C4-2B (cell line): ENCODE data around the gene PSAPL1.

Experiments used
- H3K27ac ChIP-seq: fragments of 450-650 bp; 2 replicates; pipeline ENCODE4 v1.5.1; 2017
- ZFX ChIP-seq: fragments of 450-650 bp; IDR thresholded peaks from 2 replicates; pipeline ENCODE4 v1.6.1; 2017
- TF ChIP-seq, protein P1 (sequence below): fragments of 450-650 bp; conservative IDR thresholded peaks from 2 replicates; pipeline ENCODE4 v1.5.1; 2017; ENCODE audit warnings: mild to moderate bottlenecking

PSAPL1 gene

DNA sequence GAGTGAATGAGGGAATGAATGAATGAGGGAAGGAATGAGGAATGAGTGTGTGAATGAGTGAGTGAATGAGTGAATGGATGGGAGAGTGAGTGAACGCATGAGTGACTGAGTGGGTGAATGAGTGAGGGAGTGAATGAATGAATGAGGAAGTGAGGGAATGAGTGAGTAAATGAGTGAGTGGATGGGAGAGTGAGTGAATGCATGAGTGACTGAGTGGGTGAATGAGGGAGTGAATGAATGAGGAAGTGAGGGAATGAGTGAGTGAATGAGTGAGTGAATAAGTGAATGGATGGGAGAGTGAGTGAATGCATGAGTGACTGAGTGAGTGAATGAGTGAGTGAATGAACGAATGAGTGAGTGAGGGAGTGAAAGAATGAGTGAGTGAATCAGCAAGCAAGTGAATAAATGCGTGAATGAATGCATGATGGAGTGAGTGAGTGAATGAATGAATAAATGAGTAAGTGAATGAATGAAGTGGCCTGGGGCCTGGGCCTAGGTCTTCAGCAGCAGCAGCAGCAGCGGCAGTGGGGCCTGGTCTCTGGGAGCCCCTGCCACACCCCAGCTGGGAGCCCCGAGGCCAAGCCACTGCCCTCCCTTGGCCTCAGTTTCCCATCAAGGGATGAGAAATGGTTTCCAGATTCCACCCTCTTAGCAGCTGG, 16.2 kb upstream of the PSAPL1 start:
- TF ChIP-seq, protein P1, sequence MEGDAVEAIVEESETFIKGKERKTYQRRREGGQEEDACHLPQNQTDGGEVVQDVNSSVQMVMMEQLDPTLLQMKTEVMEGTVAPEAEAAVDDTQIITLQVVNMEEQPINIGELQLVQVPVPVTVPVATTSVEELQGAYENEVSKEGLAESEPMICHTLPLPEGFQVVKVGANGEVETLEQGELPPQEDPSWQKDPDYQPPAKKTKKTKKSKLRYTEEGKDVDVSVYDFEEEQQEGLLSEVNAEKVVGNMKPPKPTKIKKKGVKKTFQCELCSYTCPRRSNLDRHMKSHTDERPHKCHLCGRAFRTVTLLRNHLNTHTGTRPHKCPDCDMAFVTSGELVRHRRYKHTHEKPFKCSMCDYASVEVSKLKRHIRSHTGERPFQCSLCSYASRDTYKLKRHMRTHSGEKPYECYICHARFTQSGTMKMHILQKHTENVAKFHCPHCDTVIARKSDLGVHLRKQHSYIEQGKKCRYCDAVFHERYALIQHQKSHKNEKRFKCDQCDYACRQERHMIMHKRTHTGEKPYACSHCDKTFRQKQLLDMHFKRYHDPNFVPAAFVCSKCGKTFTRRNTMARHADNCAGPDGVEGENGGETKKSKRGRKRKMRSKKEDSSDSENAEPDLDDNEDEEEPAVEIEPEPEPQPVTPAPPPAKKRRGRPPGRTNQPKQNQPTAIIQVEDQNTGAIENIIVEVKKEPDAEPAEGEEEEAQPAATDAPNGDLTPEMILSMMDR: no peak
- TF ChIP-seq ZFX: no peak
- H3K27ac ChIP-seq: no peak overlapping the region

DNA sequence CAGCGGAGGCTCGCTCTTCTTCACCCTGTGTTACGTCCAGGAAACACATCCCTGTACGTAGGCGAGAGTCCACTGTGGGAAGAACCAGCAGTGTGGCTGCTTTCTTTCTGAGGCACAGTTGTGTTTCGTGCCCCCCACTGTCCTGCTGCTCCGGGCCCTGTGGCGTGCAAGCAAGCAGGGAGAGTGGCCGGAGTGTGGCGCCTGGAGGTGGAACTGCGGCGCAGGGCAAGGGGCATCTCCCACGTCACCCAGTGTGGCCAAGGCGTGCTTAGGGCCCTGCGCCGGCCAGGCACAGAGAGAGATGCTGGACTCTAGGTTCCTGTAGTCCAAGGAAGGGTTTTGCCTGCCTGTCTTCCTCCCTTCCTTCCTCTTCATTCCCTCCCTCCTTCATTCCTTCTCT, 13.3 kb upstream of the PSAPL1 start:
- no peak overlapping the region for H3K27ac ChIP-seq
- TF ChIP-seq ZFX: no peak
- TF ChIP-seq, protein P1: no peak

DNA sequence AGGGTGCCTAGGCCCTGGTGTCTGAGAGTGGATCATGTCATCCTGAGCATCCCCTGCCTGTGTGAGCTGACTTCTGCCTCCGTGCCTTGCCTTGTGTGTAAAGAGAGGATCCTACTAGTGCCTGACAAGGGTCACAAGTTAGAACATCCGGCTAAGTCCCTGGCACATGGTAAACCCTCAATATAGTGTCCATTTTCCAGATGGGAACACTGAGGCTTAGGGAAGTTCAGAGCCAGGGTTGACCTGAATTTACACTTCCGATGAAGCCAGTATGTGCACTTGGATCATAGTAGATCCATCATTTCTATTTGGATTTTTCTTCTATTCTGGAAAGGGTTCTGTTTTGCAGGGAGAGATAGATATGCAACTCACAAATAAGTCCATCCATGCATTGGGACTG, 12.5 kb upstream of the PSAPL1 start:
- H3K27ac ChIP-seq: no peak overlapping the region
- TF ChIP-seq ZFX: no peak
- TF ChIP-seq, protein P1: no peak

DNA sequence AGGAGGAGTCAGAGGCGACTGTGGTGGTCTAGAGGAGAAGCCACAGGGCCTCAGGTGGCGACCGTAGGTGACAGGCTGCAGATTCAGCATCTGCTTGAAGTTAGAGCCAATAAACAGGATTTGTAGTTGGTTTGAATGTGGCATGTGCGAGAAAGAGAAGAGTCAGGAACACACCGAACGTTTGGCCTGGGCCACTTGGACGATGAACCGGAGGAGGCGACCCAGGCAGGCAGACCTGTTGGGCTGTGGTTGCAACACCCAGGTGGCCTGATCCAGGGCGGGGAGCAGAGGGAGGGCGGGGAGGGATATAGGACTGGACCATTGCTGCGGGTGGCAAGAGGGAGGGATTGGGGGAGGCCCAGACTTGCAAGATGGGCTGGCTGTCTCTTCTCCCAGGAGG, 10.0 kb upstream of the PSAPL1 start:
- TF ChIP-seq ZFX: no peak
- TF ChIP-seq, protein P1: no peak
- no peak overlapping the region for H3K27ac ChIP-seq

DNA sequence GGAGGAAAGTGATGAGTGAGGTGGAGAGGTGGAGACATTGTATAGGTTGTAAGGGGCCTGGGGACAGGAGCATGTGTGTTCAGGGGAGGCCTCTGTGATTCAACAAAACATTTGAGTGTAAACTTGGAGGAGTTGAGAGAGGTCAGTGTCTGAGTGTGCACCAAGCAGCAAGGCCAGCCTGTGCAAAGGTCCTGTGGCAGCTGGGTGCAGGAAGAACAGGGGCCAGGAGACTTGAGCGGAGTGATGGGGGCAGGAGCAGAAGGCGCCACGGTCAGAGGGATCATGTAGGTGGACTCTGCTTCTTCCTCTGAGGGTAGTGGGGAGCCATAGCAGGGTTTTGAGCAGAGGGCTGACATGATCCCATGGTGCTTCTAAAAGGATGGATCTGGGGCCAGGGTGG, 9.6 kb upstream of the PSAPL1 start:
- H3K27ac ChIP-seq: no peak overlapping the region
- TF ChIP-seq, protein P1: no peak
- no peak for TF ChIP-seq ZFX

DNA sequence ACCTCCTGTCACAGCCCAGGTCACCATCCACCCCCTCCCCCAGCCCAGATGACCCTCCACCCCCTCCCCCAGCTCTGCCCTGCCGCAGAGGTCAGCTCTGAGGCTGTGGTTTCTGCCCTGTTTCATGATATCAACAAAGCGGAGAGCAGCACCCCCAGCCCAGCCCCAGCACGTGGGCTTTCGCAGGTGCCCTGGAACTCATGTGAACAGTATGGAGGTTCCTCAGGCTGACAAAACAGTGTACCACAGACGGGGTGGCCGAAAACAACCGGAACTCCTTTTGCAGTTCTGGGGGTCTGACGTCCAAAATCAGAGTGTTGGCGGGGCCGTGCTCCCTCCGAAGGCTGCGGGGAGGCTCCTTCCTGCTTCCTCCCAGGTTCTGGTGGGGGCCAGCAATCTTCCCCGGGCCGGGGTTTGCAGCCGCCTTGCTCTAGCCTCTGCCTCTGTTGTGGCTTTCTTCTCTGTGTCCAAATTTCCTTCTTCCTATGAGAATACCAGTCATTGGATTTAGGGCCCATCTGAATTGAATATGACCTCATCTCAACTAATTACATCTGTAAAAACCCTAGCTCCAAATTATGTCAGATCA, 7.9 kb upstream of the PSAPL1 start:
- no peak for TF ChIP-seq ZFX
- TF ChIP-seq, protein P1: no peak
- no peak overlapping the region for H3K27ac ChIP-seq

DNA sequence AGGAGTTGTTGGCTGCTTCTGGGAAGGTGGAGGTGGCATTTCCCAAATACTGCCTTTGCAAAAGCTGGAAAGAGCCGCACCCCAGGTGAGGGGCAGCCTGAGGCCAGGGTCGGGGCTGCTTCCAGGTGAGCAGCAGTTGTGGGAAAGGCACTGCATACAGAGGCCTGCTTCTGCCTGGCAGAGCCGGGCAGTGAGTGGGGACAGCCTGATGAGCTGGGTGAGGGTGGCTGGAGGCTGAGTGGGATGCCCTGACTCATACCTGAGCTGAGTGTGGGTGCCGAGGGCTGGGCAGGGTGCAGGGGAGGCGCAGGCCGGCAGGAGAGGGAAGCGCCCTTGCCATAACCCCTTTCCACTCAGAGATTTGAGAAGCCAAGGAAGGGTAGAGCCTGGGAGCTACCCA, 6.5 kb upstream of the PSAPL1 start:
- TF ChIP-seq, protein P1: no peak
- no peak overlapping the region for H3K27ac ChIP-seq
